DMS79 treated with DMSO at 0.1 percent for 48 hours (cell line): ENCODE data around the gene PEAK3.
A peak's percentile ranks its signal among the peaks of the same experiment; 100 is the strongest.

ENCODE experiments used
- DNase-seq: peaks from one replicate; lab custom pipeline; 2025; lab: John Stamatoyannopoulos, UW

PEAK3 gene

DNA sequence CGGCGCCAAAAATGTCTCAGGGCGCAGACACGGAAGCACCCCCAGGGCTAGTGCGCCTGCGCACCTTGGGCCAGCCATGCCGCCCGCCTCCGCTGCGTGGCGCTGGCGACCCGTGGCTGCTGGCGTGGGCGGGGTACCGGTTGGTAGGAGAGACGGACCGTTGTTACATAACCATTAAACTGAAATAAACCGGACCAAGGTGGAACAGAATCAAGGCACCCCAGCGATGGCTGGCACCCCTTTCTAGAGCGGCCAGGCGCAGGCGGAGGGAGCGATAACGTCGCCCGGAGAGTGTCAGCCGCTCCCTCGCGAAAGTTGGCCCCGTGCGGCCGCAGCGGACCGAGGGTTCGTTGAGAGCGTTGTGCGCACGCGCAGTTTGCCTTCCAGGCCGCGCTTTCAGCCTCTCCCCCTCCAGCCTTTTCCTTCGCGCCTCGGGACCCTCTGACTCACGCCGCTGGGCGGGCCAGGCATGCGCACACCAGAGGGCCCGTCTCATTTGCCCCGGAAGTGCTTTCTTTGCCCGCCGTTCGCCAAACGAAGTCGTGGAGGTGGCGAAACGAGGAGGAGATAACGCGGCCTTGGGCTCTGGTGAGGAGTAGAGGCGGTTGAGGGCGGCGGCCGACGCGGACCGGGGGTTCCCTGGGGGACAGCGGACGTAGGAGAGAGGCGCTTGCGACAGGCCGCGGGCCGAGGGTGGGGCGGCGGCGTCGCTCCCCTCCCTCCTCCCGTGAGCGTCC is 45.5 kb downstream of the PEAK3 start, which contains the start of the genes PLEKHJ1 and SF3A2:
Gene PLEKHJ1 (minus strand): TSS at position 16 of the 737 bp plus-strand sequence. CDS start 81 bp downstream, outside the sequence.
Gene SF3A2 (plus strand): TSS at position 511 of the 737 bp plus-strand sequence. CDS start 6,595 bp downstream, outside the sequence.
- DNase-seq = peak; percentile 97

DNA sequence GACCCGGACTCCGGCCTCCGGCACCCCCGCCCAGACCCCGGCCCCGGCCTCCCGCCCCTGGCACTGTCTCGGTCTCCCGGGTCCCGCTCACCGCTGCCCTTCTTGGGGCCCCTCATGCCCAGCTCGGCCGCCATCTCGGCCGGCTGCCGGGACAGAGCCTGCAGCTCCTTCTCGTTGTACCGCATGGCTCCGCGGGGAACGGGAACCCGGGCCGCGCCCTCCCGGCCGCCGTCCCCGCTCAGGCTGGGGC is 46.0 kb downstream of the PEAK3 start:
- no peak for DNase-seq

DNA sequence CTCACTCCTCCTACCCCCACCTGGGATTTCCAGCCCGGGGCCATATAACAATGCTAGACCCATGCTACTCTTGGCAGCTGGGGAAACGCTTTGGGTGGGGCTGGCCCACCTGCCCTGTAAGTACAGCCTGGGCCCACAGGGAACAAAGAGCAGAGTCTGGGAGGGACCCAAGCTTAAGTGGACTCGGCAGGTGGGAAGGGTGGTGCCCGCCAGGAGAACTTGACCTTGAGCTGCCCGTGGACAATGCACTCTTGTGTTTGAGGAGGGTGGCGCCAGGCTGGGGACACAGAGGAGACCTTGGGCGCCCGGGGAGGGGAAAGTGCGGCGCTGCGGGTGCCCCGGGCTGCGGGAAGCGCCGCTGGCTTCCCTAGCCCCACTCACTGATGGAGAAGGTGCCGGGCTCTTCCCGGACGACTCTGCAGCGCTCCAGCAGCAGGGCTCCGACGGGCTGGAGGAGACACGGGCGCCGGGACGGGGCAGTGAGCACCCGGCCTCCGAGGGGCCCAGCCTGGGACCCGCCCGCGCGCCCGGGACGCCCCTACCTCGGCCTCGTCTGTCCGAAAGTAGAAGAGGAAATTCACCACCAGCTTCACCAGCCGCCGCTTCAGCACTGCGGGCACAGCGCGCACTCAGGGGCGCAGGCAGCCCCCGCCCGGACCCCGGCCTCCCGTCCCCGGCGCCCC is 46.5 kb downstream of the PEAK3 start:
- DNase-seq = peak; percentile 69

DNA sequence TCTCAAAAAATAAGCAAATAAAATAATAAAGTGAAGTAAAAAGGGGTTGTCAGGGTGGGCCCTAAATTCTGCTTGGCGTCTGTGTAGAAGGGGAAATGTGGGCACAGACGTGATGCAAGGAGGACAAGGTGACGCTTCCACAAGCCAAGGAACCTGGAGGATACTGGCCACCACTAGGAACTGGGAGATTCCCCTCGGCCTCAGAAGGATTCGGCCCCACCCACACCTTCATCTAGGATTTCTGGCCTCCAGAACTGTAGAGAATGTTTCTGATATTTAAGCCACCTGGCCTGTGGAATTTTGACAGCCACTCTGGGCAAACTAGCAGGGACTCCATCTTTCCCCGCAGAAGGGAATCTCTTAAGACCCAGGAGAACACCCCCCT is 47.0 kb downstream of the PEAK3 start:
- no peak for DNase-seq

DNA sequence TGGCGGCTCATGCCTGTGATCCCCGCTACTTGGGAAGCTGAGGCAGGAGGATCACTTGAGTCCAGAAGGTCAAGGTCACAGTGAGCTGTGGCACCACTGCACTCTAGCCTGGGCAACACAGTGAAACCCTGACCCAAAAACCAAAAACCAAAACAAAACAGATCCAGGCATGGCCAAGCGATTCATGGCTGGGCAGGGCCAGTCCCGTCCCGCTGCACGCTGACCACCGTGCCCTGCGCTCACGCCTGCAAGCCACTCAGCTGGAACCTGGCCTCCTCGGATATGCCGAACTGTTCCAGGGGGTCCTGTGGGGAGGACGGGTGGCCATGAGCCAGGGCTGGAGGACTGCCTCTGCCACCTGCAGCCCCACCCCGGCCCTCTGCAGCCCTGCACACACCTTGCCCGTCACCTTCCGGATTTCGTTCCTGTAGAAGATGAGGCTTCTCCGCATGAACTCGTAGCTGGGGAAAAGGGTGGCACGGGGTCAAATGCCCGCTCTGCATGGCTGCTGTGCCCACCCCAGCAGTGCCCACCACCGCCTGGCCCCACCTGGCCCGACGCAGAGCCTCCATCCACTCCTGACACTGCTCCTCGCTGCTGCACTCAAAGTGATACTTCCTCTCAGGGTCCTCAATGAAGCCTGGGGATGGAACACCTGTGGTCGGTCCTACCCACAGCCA is 48.2 kb downstream of the PEAK3 start:
- no peak for DNase-seq

DNA sequence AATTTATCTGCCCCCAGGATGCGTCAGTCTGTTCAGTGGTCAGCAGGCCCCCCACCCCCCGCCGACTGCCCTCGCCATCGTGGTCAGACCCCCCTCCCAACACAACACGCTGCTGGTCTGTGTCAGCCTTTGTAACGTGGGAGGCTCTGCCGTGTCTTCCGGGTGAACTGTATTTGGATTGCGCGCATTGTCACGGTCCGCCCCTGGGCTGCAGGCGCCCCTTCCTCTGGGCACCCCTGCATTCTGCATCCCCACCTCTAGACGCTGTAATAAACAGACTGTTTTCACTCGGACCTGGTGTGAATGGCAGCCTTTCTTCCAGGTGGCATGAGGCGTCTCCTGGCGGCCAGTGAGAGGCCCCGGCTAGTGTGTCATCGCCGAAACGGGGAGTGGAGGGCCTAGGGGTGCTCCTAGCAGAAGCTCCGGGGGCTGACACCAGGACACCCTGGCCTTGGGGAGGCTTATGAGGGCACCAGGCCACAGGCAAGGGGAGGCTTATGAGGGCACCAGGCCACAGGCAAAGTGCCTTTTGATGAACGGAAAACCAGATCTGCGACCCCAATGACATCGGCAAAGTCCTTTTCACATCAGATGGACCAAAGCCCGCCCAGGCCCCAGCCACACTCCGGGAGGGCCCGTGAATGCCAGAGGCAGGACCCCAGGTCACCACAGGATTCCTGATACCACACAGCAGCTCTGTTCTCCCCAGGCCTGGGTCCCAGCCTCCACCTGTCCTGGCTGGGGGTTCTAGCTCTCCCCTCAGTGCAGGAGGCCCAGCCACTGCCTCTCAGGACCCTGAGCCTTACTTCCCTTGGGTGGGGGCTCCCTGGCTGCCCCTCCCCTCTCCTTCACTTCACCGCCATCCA is 49.5 kb downstream of the PEAK3 start:
- no peak for DNase-seq

DNA sequence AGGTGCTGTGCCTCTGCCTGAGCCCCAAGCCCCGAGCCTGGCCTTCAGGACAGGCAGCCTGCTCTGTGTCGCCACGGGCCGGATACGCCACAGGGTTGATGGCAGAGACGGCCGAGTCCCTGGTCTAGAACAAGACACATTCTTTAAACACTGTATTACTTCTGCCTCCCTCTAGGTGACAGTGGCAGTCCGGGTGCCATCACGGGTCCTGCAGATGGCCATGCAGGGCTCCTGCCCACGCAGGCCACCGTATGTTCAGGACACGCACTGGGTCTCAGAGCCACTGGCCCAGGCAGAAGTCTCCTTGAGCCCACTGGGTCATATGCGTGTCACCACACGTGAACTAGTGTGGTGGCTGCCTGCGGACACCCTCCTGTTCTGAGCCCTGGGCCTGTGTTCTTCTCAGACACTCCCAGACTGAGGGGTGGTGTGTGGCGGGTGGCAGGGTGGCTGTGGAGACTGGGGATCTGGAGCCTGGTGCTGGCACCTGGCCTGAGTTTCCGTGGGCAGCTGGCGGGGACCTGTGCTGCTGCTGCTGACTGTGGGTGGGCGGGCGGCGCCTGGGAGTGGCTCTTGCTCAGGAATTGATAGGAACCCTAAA is 50.3 kb downstream of the PEAK3 start:
- no peak for DNase-seq

DNA sequence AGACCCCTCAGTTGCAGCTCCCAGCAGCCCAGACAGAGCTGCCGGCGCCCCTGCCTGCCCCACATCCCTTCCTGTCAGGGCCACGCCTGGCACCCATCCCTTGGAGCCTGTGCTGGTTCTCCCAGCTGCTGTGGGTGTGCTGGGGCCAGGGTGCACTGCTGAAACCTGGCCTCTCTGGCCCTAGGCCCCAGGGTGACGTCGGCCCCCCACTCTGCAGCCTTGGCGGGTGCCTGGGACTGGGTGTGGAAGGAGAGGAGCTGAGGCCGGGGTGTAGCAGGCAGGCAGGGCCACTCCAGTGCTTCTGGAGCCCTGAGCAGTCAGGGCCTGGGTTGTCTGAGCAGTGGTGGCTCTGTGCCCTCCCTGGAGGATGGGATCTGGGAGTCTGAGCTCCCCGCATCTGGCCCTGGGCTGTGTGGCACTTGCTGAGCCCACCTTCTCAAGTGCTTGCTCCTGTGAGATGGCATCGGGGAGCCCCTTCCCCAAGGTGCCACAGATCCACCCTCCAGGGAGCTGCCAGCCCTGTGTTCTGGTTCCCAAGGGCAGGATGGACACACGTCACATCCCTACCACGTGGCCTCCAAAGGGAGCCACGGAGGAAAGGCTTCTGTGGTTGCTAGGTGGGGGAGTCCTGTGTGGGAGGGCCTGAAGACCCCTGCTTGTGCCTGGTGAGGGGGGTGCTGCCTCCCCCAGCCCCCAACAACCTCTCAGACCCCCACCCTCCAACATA is 51.0 kb downstream of the PEAK3 start:
- DNase-seq = no peak

DNA sequence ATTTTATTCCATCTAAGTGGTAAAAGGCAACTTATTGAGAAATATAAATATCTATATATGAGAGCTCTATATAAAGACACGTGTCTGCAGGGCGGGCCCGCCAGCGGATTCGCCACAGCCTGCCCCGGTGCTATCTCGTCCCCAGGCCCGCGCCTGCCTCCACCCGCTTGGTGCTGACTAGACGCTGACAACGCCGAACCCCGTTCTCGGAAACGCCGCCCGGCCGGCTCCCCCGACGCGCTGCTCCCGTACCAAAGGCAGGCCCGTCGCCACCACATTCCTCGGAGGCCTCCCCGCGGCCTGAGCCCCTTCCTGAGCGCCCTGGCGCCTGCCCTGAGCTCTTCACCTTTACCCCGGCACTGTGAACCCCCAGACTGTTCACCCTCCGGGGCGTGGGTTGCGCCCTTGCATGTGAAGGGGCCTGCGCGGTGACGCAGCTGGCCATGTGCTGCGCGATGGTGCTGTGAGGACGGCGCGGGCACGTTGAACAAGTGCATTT is 51.9 kb downstream of the PEAK3 start:
- DNase-seq = no peak

DNA sequence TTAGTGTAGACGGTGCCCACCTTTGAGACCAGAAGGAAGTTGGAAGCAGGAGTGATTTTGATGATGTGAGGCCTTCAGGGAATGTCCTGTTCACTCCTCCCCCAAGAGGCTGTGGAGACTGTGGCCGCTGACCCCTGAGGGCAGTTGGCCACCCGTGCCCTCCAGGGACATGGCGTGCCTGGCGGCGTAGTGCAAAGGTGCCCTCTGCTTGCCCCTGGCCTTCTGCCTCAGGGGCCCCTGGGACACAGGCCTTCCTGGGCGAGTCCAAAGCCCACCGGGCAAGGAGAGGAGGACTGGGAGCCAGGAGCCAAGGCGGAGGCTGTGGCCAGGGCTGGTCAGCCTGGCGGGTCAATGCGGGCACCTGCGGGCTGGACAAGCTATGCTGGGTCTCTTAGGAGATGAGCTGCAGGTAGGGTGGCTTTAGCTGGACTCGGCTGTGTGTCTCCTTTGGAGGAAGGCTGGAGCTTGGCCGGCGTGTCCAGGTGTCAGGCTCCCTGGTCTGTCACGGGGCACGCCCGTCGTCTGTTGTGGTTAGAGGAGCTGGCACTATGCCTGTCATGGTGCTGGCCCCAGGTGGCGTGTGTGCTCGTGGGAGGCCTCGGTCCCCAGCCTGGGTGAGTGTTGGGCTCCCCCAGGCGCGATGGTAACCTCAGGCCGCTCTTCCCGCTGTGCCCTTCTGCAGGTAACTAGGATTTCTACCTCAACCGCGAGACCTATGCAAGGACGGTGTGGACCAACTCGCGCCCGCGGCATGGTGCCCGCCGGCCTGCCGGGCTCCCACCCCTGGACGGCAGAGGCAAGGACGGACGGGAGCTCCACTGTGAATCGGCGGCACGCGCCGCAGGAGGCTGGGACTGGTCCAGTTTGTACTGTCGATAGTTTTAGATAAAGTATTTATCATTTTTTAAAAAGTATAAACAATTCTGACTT is 52.6 kb downstream of the PEAK3 start:
- no peak for DNase-seq

DNA sequence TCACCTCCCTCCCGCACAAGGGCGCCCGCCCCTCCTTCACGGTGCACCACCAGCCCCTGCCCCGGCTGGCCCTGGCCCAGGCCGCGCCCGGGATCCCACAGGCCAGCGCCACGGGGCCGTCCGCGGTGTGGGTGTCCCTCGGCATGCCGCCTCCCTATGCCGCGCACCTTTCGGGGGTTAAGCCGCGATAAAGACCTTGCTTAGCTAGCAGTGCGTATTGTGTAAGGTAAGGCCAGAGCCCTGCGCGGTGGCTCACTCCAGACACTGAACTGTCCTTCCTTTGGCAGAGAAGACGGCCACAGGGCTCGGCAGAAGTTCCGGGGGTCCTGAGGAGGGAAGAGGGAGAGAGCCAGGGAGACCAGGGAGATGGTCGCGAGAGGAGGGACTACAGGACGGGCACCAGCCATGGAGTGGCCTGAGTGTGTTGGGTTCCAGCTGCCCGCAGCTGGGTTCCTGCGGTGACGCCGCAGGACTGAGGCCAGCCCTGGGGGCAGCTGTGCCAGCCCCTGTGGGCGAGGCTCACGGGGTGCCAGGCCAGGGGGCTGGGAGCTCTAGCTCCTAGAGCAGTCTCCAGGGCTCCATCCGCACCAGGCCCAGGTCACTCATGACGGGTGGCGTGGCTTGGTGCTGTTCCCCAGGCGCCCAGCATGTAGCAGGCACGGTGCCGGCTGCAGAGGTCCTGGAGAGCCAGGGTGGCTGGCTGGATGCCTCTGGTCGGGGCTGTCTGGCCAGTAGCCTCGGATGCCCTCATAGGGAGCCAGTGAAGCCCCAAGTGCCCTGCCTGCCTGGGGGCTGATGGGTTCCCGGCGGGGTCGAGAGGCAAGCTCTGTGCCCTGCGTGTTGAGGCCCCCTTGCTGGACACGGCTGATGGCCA is 53.6 kb downstream of the PEAK3 start:
- DNase-seq = no peak

DNA sequence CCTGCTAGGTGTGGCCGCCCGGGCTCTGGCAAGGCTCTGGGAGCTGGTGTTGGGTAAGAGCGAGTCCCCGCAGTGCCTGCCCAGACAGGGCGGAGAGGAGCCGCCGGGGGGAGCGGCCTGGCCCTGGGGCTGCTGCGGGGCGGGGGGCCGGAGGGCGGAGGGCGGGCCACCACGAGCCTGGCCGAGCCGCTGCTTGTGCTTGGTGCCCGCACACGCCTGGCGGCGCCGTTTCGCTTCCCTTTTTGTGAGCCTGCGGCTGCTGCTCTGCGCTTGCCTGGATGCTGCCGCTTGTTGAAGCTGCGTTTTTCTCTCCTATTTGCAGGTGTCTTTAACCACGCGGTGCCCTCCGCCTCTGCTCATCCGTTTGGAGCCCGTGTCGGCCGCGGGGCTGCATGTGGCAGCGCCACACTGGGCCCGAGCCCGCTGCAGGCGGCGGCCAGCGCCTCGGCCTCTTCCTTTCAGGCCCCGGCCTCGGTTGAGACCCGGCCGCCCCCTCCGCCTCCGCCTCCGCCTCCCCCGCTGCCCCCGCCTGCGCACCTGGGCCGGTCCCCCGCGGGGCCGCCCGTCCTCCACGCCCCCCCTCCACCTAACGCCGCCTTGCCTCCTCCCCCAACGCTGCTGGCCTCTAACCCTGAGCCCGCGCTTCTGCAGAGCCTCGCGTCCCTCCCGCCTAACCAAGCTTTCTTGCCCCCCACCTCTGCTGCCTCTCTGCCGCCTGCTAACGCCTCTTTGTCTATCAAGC is 54.4 kb downstream of the PEAK3 start:
- no peak for DNase-seq

DNA sequence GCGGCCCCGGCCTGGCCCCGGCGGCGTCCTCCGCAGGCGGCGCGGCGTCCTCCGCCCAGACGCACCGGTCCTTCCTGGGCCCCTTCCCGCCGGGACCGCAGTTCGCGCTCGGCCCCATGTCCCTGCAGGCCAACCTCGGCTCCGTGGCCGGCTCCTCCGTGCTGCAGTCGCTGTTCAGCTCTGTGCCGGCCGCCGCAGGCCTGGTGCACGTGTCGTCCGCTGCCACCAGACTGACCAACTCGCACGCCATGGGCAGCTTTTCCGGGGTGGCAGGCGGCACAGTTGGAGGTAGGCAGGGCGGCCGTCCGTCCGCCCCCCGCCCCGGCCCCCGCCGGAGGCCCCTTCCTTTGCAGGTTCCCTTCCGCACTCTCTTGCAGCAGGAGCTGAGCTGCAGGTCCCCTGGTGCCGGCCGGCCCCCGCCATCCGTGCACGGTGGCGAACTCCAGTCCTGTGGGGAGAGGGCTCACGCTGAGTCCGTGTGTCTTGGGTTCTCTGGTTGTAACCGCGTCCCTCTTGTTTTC is 55.1 kb downstream of the PEAK3 start:
- no peak for DNase-seq

DNA sequence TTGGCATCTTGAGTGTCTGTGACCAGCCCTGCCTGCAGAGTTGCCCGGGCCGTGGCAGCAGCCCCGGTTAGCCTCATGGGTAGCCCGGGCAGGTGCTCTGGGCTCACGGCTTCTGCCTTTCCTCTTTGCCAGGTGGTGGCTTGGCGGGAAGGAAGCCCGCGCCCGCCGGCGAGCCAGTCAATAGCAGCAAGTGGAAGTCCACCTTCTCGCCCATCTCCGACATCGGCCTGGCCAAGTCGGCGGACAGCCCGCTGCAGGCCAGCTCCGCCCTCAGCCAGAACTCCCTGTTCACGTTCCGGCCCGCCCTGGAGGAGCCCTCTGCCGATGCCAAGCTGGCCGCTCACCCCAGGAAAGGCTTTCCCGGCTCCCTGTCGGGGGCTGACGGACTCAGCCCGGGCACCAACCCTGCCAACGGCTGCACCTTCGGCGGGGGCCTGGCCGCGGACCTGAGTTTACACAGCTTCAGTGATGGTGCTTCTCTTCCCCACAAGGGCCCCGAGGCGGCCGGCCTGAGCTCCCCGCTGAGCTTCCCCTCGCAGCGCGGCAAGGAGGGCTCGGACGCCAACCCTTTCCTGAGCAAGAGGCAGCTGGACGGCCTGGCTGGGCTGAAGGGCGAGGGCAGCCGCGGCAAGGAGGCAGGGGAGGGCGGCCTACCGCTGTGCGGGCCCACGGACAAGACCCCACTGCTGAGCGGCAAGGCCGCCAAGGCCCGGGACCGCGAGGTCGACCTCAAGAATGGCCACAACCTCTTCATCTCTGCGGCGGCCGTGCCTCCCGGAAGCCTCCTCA is 55.7 kb downstream of the PEAK3 start:
- no peak for DNase-seq

DNA sequence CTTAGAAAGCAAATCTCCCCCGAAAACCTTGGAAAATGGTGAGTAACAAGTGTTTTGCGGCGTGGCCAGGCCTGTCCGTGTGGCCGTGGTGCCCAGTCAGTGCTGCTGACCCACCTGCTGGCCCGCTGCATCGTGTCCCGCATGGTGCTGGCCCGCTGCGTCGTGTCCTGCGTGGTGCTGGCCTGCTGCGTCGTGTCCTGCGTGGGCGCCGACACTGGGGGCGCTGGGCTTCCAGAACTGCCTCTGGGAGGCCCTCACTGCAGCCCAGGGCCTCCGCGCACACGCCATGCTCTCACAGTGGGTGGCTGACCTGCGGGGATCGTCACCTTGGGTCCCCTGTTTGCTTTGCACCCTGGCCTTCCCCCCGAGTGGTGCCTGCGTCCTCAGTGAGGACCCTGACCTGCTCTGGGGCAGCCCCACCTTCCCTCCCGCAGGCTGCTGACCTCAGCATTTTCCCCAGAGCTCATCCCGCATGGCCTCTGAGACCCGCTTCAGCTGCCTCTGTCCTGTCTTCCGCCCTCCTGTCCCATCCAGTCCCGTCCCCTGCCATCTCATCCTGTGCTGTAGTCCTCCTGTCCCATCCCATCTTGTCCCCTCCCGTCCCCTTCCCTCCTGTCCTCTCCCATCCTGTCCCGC is 56.4 kb downstream of the PEAK3 start:
- DNase-seq = no peak

DNA sequence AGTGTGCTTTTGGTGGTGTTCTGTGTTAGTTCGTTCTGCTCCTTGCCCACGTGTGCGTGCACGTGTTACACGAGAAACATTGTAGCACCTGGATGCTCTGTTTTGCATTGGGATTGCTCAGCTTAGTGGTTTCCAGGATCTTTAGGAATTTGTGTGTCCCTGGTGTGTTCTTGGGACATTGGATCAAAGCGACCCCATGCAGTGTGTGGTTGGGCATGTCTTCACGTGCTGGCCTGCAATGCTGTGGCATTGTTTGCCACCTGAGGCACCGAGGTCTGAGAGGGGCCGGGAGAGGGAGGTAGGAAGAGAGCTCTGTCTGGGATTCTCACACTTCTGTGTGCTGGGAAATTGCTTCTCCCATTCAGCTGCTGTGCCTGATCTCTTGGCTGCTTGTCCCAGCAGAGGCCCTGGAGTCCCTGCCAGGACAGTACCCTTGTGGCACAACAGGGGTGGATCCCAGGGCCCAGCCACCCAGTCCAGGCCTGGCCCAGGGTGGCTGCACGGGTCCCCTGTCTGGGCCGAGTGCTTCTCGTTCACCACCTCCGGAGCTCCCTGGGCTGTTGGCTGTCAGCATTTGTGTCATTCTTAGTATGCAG is 57.1 kb downstream of the PEAK3 start:
- no peak for DNase-seq
